ENCODE measurements around the gene CADM4. TPM values are rescaled to one million over a fixed set of nuclear protein-coding genes. Genes with fewer than 3 reads are reported as not detected.

CADM4 gene
- total and polyA plus RNA-seq, 4 donors, result 5.9 to 12.2 (median 7.5) TPM

- WGBS, 2 donors, result 83 to 95% methylated on average over 4 of the region's 4 CpGs
- Histone ChIP-seq H3K36me3 (ENCODE audit: control insufficient read depth in 4 of 4, insufficient read depth in 4 of 4, low read length in 4 of 4) (peaks cover 3 to 21% (median 6%) of the 10 kb centered on the region in 4 donors), H3K9me3 (ENCODE audit: control insufficient read depth in 4 of 4, insufficient read depth in 3 of 4, low read length in 3 of 4) (no peaks in the 10 kb centered on the region), H3K9ac (ENCODE audit: insufficient read depth in 1 of 2, low read length in 2 of 2) (no peak overlapping the region), H3K27me3 (ENCODE audit: control insufficient read depth in 3 of 3, insufficient read depth in 3 of 3, low read length in 2 of 3) (no peaks in the 10 kb centered on the region), H3K4me1 (ENCODE audit: control insufficient read depth in 5 of 5, insufficient read depth in 5 of 5, low read length in 5 of 5) (peaks cover 0 to 17% (median 7%) of the 10 kb centered on the region in 5 donors), H3K4me3 (no peak overlapping the region), H3K27ac (ENCODE audit: low read depth in 1 of 2, low read length in 1 of 2) (no peak overlapping the region)
- no peak for ATAC-seq (ENCODE audit: insufficient read depth, low FRiP score)
- no peak for DNase-seq
- TF ChIP-seq CTCF (IDR thresholded peaks at IDR 0.05; ENCODE audit: control extremely low read depth, extremely low read depth), result no peak
Observed at GRCh38 chr19:43599635-43600295, 39.9 kb downstream of the CADM4 start.

GRCh38 chr19:43598445-43599240 lies 41.0 kb downstream of the CADM4 start:
- H3K27me3 ChIP-seq (ENCODE audit: control insufficient read depth in 3 of 3, insufficient read depth in 3 of 3, low read length in 2 of 3), result no peaks in the 10 kb centered on the region
- TF ChIP-seq CTCF (IDR thresholded peaks at IDR 0.05; ENCODE audit: control extremely low read depth, extremely low read depth), result no peak
- no peak overlapping the region for H3K27ac ChIP-seq (ENCODE audit: low read depth in 1 of 2, low read length in 1 of 2)
- no peaks in the 10 kb centered on the region for H3K9me3 ChIP-seq (ENCODE audit: control insufficient read depth in 4 of 4, insufficient read depth in 3 of 4, low read length in 3 of 4)
- H3K9ac ChIP-seq (ENCODE audit: insufficient read depth in 1 of 2, low read length in 2 of 2), result no peak overlapping the region
- H3K4me1 ChIP-seq (ENCODE audit: control insufficient read depth in 5 of 5, insufficient read depth in 5 of 5, low read length in 5 of 5), result peaks cover 0 to 28% (median 8%) of the 10 kb centered on the region in 5 donors
- peaks cover 3 to 21% (median 5%) of the 10 kb centered on the region in 4 donors for H3K36me3 ChIP-seq (ENCODE audit: control insufficient read depth in 4 of 4, insufficient read depth in 4 of 4, low read length in 4 of 4)
- ATAC-seq (ENCODE audit: insufficient read depth, low FRiP score) (no peak), DNase-seq (no peak)
- no peak overlapping the region for H3K4me3 ChIP-seq
- WGBS, 2 donors, result 95 to 97% methylated on average over 19 of the region's 19 CpGs

GRCh38 chr19:43597876-43598275 lies 41.8 kb downstream of the CADM4 start:
- no peak overlapping the region for H3K4me3 ChIP-seq
- H3K9ac ChIP-seq (ENCODE audit: insufficient read depth in 1 of 2, low read length in 2 of 2), result peak overlapping the region in 1 of 2 donors; percentile 95
- no peaks in the 10 kb centered on the region for H3K9me3 ChIP-seq (ENCODE audit: control insufficient read depth in 4 of 4, insufficient read depth in 3 of 4, low read length in 3 of 4)
- 29 to 38% methylated on average over 5 of the region's 5 CpGs for whole genome bisulfite sequencing, 2 donors
- TF ChIP-seq CTCF (IDR thresholded peaks at IDR 0.05; ENCODE audit: control extremely low read depth, extremely low read depth), result no peak
- peaks cover 0 to 28% (median 10%) of the 10 kb centered on the region in 4 donors for H3K36me3 ChIP-seq (ENCODE audit: control insufficient read depth in 4 of 4, insufficient read depth in 4 of 4, low read length in 4 of 4)
- ATAC-seq (ENCODE audit: insufficient read depth, low FRiP score) (no peak), DNase-seq (no peak)
- no peaks in the 10 kb centered on the region for H3K27me3 ChIP-seq (ENCODE audit: control insufficient read depth in 3 of 3, insufficient read depth in 3 of 3, low read length in 2 of 3)
- no peak overlapping the region for H3K27ac ChIP-seq (ENCODE audit: low read depth in 1 of 2, low read length in 1 of 2)
- H3K4me1 ChIP-seq (ENCODE audit: control insufficient read depth in 5 of 5, insufficient read depth in 5 of 5, low read length in 5 of 5), result peaks cover 0 to 29% (median 8%) of the 10 kb centered on the region in 5 donors
